ENCODE data around the gene ACE.

Gene ACE

GRCh38 chr17:63526861-63527260 lies 50.0 kb downstream of the ACE start:
- Histone ChIP-seq H3K36me3 (replicated peaks) (no peaks in the 10 kb centered on the region), H3K4me3 (ENCODE audit: low read depth, low read length) (no peak overlapping the region), H3K27me3 (replicated peaks) (peaks cover 6% of the 10 kb centered on the region), H3K27ac (no peak overlapping the region)
- in situ Hi-C loops (cut with HindIII; ENCODE audit: low pct_ligation_motif_present, low sequenced_read_pairs), result no loop called here
- no peak for TF ChIP-seq CTCF (IDR thresholded peaks at IDR 0.05; ENCODE audit: low read depth, low read length, missing control alignments)
- no peak for DNase-seq

GRCh38 chr17:63528183-63528582 lies 51.3 kb downstream of the ACE start:
- in situ Hi-C loops (cut with HindIII; ENCODE audit: low pct_ligation_motif_present, low sequenced_read_pairs), result no loop called here
- Histone ChIP-seq H3K27ac (no peak overlapping the region), H3K4me3 (ENCODE audit: low read depth, low read length) (no peak overlapping the region), H3K27me3 (replicated peaks) (peaks cover 6% of the 10 kb centered on the region), H3K36me3 (replicated peaks) (no peaks in the 10 kb centered on the region)
- no peak for DNase-seq
- no peak for TF ChIP-seq CTCF (IDR thresholded peaks at IDR 0.05; ENCODE audit: low read depth, low read length, missing control alignments)

- H3K27ac ChIP-seq, result no peak overlapping the region
- no peak for TF ChIP-seq CTCF (IDR thresholded peaks at IDR 0.05; ENCODE audit: low read depth, low read length, missing control alignments)
- no peak overlapping the region for H3K4me3 ChIP-seq (ENCODE audit: low read depth, low read length)
- in situ Hi-C loops (cut with HindIII; ENCODE audit: low pct_ligation_motif_present, low sequenced_read_pairs), result no loop called here
- no peak for DNase-seq
- H3K27me3 ChIP-seq (replicated peaks), result peaks cover 4% of the 10 kb centered on the region
- no peaks in the 10 kb centered on the region for H3K36me3 ChIP-seq (replicated peaks)
These were observed 53.1 kb downstream of the ACE start for GRCh38 chr17:63529711-63530556.

- no peak overlapping the region for H3K27ac ChIP-seq
- no peak for TF ChIP-seq CTCF (IDR thresholded peaks at IDR 0.05; ENCODE audit: low read depth, low read length, missing control alignments)
- H3K4me3 ChIP-seq (ENCODE audit: low read depth, low read length), result no peak overlapping the region
- no peaks in the 10 kb centered on the region for H3K27me3 ChIP-seq (replicated peaks)
- in situ Hi-C loops (cut with HindIII; ENCODE audit: low pct_ligation_motif_present, low sequenced_read_pairs), result no loop called here
- H3K36me3 ChIP-seq (replicated peaks), result no peaks in the 10 kb centered on the region
- no peak for DNase-seq
These were observed 53.7 kb downstream of the ACE start for GRCh38 chr17:63530557-63531021.

GRCh38 chr17:63531022-63531965 lies 54.4 kb downstream of the ACE start:
- no peak for TF ChIP-seq CTCF (IDR thresholded peaks at IDR 0.05; ENCODE audit: low read depth, low read length, missing control alignments)
- Histone ChIP-seq H3K27me3 (replicated peaks) (no peaks in the 10 kb centered on the region), H3K36me3 (replicated peaks) (no peaks in the 10 kb centered on the region), H3K27ac (no peak overlapping the region), H3K4me3 (ENCODE audit: low read depth, low read length) (no peak overlapping the region)
- in situ Hi-C loops (cut with HindIII; ENCODE audit: low pct_ligation_motif_present, low sequenced_read_pairs), result no loop called here
- no peak for DNase-seq

Measured in brain microvascular endothelial cell (primary cell).